ENCODE measurements around the gene FRMD1.

The FRMD1 gene

DNA sequence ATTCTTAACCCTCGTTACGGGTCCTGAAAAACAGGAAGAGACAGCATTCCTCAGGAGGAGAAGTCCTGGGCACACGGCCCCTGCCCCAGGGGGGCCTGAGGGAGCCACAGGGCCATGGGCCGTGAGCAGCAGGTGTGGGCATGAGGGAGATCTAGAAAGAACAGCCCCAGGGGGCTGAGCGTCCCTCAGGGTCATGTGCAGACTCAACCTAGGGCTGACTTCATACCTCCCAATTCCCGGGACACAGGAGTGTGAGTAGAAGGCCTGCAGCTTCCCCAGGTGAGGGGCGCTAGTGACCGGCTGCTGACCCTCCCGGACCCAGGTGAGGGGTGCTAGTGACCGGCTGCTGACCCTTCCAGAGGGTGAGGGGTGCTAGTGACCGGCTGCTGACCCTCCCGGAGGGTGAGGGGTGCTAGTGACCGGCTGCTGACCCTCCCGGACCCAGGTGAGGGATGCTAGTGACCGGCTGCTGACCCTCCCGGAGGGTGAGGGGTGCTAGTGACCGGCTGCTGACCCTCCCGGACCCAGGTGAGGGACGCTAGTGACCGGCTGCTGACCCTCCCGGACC, 35.1 kb downstream of the FRMD1 start:
- no peak for DNase-seq (ENCODE audit: low read depth, low spot score)

DNA sequence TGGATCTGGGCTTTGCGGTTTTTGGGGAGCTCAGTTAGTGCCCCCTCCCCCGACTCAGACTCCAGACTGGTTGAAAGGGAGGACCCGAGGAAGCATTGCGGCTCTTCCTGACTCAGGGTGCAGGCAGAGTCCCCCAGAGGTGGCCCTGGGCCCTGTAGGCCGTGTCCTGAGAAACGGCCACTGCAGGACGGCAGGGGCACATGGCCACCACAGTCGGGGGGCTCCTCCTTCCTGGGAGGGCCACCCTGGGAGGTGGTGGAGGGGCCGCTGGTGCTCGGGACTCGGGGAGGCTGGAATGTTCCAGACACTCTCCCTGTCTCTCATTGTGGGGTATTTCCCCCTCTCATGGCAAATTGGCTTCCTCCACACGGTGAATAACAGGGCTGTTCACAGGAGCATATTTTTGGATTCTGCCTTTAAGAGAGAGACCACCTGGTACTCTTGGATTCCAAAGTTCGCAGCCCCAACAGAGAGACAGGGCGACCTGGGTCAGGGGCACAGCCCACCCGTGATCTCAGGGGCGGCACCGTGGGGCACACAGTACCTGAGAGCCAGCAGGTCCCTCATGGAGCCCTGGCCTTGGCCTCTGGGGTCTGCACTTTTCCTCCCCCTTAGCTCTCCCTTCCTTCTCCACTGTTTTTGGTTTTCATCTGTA, 35.7 kb downstream of the FRMD1 start:
- no peak for DNase-seq (ENCODE audit: low read depth, low spot score)

DNA sequence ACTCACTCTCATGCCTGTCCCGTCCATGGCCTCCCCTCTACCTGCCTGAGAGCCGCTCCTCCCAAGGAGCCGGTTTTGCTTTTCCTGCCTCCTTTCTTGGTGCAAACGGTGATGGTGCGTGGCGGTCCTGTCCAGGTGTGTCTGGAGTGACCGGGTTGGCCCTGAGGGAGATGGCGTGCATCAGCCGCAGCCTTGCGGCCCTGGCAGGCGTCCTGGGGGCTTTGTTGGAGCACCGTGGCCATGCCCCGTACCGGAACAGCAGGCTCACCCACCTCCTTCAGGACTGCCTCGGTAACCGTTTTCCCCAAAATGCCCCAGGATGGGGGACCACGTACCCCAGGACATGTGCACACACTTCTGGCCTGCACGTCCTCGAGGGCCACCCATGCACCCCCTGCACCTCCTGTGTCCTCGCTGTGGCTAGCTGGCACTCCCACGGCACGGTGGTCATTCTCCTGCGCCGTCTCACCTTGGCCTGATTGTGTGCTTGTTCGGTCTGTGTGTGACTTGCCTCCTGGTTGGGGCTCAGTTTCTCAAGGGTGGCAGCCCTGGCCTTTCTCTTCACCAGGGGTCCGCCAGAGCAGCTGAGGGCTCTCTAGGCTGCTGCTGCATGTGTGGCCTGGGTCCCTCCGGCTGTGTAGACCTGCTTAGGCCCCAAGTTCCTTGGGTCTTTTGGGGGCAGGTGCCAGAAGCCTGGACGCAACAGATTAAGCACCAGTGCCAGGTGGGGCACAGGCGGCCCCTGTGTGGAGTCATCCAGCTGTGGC, 36.4 kb downstream of the FRMD1 start:
- no peak for DNase-seq (ENCODE audit: low read depth, low spot score)

DNA sequence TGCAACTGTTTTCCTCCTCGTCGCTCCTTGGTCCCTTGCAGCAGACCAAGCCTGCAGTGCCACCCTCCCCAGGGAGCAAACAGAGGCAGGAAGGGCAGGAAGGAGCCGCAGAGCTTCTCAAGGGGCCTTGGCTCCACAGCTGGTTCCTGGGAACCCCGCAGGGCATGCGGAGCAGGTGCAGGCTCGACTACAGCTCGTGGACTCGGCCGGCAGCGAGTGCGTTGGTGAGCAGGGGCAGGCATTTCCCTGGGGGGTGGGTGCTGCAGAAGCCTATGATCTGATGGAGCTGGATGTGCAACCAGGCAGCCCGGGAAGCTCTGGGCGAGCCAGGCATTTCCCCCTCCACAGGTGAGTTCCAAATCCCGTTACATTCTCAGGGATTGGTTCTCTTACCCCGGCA, 37.1 kb downstream of the FRMD1 start:
- no peak for DNase-seq (ENCODE audit: low read depth, low spot score)

DNA sequence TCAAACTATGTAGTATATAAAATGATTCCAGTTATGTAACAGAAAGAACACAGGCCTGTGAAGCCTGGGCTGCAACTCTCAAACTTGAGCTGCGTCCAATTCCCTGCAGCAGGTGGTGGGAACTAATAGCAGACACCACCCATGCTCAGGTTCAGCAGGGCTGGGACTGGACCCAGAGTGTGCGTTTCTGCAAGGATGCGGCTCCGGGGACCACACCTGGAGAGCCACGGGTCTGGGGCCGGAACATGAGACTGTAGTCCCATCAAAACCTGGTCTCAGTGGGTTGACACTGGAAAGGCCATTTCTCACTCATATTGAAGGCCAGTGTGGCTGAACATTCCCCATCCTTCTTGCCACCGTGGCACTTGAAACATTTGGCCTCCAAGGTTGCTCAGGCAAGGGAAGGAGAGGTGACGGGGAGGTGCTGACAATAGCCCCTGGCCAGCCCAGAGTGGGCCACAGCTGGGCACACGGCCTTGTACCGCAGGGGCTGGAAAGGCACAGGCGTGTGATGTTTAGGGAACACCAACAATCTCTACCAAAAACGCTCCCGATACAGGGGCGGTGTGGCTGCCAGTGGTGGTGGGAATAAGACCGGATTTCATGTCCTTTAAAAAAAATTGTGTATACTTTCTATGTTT, 38.0 kb downstream of the FRMD1 start:
- DNase-seq (ENCODE audit: low read depth, low spot score): no peak

DNA sequence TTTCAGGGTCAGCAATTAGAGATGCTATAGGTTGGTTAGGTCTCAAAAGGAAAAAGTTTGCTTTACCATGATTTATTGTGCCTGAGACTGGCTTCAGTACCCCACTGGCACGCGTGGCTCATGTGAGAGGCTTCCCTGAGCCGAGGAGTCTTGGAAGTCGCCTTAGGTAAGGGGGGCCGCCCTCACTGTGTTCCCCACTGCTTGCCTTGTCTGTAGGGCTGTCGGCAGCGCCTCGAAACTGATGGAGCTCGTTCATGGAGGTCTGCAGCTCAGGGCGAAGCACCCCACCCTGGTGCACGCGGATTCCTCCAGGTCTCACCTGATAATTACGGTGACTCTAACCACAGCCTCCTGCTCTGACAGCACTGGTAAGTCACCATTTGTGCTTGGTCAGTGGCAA, 39.2 kb downstream of the FRMD1 start:
- DNase-seq (ENCODE audit: low read depth, low spot score): no peak

DNA sequence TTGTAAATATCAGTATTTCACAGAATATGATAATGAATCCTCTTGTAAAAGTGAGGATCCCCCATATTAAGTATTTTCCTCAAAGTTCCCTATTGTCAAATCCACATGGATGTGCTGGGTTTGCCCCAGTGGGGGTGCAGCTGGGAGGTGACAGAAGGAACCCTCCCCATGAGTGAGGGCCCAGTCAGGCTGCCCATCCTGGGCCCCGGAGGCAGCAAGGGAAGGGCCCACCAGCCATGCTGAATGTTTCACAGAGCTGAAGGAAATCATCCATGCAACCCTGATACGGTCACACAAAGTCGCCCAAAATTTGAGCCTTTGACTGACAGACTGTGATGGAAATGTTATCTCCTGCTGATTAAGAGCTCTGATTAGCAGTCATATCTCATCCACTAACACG, 39.7 kb downstream of the FRMD1 start:
- no peak for DNase-seq (ENCODE audit: low read depth, low spot score)

DNA sequence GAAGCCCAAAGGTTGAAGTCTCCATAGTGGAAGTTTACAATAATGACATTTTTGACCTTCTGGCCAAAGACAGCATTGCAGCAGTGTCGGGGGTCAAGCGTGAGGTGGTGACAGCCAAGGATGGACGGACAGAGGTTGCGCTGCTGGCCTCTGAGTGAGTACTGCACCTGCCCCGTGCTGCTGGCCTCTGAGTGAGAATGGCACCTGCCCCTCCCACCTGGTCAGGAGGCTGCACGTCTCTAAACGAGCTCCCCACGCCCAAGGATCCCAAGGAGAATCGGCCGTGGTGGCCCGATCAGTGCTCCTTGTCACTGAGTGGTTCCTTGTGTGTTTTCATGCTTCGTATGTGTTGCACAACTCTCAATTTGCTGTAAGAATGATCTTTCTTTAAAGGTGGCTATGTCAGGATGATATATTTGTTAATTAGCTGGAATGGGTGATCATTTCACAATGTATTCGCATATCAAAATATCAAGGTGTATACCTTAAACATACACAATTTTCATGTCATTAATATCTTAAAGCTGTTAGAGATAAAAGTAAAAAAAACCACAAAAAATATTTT, 40.4 kb downstream of the FRMD1 start:
- DNase-seq (ENCODE audit: low read depth, low spot score): no peak

DNA sequence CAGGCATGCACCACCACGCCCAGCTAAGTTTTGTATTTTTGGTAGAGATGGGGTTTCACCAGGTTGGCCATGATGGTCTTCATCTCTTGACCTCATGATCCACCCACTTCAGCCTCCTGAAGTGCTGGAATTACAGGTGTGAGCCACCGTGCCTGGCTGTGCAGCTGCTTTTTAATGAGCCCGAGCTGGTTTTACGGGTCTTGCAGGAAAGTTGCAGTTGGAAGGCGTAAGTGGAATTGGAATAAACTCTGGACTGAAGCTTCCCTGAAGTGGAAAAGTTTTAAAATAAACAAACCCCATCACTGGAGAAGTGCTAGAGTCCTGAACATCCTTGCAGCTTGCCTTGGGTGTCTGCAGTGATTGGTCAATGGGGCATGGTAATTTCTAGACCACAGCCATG, 41.2 kb downstream of the FRMD1 start:
- DNase-seq (ENCODE audit: low read depth, low spot score): no peak

DNA sequence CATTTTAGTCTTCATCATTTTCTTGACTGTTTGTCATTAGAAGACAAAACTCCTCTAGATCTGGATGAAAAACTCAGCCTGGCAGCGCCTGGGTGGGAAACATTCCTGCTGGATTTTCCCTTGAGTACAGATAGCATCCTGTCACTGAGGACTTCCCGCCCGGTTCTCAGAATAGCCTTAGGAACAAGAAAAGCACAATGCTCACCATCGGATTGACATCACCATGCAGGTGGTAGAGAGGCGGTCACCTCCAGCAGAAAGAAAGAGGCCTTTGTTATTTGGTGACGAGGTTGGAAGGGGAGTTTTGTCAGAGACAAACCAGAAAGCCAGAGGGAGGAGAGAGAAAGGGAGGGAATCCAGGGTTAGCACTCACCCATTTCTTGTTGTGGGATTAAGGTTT, 41.8 kb downstream of the FRMD1 start:
- no peak for DNase-seq (ENCODE audit: low read depth, low spot score)

DNA sequence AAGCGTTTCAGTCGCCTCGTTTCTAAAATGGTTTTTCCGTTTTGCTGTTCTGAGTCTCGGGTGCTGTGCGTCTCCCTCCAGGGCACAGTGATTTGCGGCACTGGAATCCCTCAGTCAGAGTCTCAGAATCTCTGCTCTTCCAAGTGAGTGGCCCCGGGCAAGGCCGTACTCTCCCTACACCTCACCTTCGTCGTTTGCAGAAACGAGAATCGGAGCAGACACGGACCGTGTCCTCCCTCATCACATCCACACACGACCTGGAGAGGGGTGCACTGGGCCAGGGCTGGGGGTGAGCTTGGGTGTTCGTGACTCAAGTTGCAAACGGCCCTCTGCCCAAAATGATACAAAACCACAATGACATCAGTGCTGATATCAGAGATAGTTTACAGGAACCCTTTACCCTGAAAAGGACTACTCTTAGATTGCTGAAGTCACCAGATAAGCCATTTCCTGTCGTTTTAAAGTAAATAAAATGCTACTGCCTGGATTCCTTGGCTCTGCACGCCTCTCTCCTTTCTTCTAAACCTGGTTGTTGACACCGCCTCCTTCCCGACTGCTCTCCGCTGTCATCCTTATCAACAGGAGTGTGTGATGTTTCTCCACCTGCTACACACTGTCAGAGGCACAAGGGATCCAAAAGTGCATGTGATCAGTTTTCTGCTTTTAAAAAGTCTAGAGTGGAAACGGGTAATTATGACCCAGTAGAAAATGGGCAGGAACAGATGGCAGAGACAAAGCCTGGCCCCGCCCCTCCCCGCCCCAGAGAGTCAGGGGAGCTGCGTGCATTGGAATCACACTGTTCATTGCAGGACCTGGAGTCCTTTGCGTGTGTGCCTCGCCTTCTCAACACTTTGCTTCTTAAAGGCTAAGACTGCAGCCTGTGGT, 43.1 kb downstream of the FRMD1 start:
- no peak for DNase-seq (ENCODE audit: low read depth, low spot score)

DNA sequence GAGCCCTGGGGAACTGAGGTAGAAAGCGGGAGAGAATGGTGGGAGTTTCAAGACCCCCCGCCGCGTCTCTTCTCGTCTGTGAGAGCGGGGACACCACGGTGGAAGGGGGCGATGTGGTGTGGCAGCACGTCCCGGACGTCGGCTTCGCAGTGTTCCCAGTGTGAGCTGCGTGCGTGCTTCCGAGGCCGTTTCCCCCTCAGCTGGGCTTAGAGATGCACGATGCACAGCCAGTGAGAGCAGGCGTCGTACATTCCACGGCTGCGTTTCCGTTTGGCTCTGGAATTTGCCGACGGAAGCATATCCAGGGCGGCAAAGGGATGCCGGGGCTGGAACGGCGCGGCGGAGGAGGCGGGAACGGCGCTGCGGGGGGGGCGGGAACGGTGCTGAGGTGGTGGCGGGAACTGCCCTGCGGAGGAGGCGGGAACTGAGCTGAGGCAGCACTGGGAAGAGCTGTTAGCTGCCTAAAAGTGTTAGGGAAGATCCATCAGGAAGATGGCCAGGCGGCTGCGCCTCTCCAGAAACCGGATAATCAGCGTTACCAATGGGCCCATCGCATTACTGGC, 43.8 kb downstream of the FRMD1 start:
- no peak for DNase-seq (ENCODE audit: low read depth, low spot score)

DNA sequence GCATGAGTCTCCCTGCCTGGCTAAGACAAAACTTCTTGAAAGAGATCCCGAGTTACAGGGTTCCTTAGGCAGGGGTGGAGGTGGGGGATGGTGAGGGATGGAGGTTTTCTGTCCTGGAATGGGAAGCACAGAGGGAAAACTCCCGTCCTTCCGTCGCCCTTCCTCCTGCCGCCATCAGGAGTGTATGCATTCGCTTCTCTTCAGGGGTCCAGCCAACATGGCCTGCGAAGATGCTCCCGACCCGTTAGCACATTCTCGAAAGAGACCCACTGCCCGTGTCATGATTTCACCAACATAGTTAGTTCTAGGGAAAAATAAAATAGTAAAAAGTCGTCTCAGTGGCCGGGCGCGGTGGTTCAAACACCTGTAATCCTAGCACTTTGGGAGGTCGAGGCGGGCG, 44.5 kb downstream of the FRMD1 start:
- no peak for DNase-seq (ENCODE audit: low read depth, low spot score)

DNA sequence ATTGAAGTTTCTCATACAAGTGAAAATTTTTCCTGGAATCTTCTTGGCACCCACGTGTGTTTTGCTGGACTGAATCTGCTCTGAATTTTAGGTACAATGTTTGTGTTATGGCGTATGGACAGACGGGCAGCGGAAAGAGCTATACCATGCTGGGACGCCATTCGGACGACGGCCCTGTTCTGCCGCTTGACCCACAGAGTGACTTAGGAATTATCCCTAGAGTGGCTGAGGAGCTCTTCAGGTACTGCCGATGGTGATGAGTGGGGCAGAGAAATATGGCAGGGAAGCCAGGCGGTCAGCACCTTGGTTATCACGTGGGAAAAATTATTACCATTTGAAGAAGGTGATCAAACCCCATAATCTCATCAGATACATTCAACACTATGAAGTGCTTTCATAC, 45.2 kb downstream of the FRMD1 start:
- no peak for DNase-seq (ENCODE audit: low read depth, low spot score)

DNA sequence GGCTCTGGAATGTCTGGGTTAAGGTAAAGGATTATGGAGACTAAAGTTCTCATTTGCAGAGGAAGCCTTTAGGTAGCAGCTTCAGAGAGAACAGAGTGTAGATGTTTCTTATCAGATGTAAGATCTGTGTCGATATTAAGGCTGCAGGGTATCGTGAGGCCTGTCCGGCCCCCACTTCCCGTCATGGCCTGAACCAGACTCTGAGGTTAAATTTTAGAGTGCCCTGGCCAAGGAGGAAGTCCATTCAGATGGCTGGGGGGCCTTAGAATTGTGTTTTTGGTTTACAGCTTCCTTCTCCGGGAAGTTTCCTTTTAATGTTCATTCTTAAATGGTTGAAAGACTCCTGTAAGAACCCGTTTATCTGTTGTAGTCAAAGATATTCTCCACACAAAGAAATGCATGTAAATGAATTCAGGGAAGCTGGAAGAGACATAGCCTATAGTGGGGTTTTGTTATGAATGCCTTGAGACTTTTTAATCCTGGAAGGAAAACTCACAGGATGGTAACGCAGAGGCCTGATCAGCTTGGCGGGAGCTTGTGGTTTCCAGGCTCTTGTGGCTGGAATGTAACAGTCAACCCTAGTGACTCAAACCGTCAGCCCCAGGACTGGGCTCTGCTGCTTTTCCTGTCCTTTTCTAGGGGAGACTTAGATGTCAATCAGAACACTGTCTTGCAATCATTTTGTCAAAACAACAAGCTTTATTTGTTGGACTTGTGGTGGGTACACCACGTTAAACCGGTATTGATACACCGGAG, 46.8 kb downstream of the FRMD1 start:
- DNase-seq (ENCODE audit: low read depth, low spot score): no peak

DNA sequence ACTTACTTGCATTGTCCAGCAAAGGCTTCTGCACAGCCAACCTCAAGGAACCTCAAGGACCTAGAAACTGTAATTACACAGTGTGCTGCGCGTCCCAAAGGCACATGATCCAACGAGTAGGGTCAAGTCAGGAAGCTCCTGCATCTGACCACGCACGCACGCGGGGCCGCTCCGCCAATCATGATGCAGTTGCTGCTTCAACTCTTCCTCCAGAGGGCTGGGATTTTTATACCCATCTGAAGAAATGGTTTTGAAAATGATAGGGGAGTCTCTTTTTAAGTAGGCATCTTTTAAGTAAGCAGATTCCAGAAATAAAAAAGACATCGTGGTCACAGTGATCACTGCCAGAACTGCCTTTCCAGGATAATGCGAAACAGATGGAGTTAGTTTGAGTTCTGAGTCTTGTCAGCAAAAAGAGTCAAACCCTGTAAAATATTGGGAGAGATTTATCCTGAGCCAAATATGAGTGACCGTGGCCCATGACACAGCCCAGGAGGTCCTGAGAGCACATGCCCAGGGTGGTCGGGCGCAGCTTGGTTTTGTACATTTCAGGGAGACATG, 47.5 kb downstream of the FRMD1 start:
- DNase-seq (ENCODE audit: low read depth, low spot score): no peak

DNA sequence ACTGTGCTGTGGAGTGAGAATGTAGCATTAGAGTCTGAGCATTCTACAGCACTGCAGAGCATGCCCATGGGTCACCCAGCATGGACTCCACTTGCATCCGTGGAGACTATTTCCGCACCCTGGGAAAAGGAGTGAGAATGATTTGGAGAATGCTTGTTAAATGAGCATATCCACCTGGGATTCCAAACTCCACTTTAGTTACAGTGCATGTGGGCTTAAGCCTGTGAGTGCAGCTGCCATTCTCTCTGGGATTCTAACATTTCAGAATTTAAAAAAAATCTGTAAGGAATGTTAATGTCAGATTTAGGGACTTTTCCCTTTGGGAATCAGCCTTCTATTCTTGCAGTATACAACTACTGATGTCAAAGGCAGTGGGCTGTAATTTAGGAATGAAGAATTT, 48.1 kb downstream of the FRMD1 start:
- no peak for DNase-seq (ENCODE audit: low read depth, low spot score)

DNA sequence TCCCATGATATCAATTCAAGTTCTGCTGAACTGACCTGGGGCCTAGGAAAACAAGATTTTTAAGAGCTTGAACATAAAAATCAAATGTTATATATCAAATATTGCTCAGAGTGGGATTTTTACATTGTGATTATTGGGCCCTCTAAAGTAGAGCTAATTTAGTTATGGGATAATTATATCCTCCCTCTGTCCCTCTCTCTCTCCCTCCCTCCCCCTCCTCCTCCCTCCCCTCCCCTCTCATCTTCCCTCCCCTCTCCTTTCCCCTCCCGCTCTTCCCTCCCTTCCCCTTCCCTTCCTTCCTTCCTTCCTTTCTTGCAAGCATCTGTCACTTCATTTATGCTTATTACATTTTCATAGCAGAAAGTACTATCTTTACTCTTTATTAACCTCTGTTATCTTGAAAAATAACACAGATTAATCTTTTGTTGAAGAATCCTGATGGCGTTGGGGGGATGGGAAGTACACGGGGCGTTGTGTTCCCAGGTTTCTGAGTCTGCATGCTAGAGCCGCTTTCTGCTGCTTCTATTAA, 48.7 kb downstream of the FRMD1 start:
- DNase-seq (ENCODE audit: low read depth, low spot score): no peak

DNA sequence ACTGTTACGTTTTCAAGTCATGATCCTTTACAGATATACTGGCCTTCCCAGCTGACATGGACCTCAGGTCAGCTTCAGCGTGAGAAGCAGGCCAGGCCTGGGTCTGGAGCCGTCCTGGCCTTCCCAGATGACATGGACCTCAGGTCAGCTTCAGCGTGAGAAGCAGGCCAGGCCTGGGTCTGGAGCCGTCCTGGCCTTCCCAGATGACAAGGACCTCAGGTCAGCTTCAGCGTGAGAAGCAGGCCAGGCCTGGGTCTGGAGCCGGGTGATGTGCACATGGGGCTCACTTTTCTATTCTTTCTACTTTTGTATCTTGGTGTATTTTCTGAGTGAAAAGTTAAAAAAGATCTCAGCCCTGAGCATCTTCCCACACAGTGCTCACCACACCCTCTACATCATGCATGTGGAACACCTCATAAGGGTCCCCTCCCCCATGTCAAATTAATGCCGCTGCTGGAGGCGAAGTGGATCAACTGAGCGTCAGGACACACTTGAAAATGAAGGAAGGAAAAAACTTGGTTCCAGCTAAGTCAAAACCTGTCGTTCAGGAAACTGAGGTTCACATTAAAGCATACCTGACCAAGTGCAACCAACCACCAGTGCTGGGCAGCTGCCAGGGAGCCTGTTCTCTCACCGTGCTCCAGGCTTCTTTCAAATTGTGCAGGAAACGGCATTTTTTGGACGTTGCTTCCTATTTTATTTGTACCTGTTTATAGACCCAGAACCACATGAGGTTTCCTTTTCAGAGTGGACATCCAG, 49.4 kb downstream of the FRMD1 start:
- no peak for DNase-seq (ENCODE audit: low read depth, low spot score)
